VCaP (cell line): ENCODE results near the gene FMO2.

ENCODE experiments used
- H3K27ac ChIP-seq: fragments of 450-650 bp; 2 replicates; pipeline ENCODE4 v1.5.1; 2017
- CTCF ChIP-seq: fragments of 450-650 bp; conservative IDR thresholded peaks from 2 replicates; pipeline ENCODE4 v1.5.1; 2017; ENCODE audit warnings: mild to moderate bottlenecking, moderate library complexity

Gene FMO2

GRCh38 chr1:171195767-171196166 lies 10.7 kb downstream of the FMO2 start:
- no peak overlapping the region for H3K27ac ChIP-seq
- no peak for TF ChIP-seq CTCF

GRCh38 chr1:171196351-171196750 lies 11.3 kb downstream of the FMO2 start:
- TF ChIP-seq CTCF: no peak
- H3K27ac ChIP-seq: no peak overlapping the region

- TF ChIP-seq CTCF: no peak
- H3K27ac ChIP-seq: no peak overlapping the region
Observed at GRCh38 chr1:171198081-171198480, 13.0 kb downstream of the FMO2 start.

GRCh38 chr1:171204296-171204695 lies 19.2 kb downstream of the FMO2 start:
- no peak overlapping the region for H3K27ac ChIP-seq
- no peak for TF ChIP-seq CTCF

- TF ChIP-seq CTCF: no peak
- H3K27ac ChIP-seq: no peak overlapping the region
Observed at GRCh38 chr1:171206204-171206977, 21.3 kb downstream of the FMO2 start.

GRCh38 chr1:171206978-171207355 lies 21.9 kb downstream of the FMO2 start:
- no peak for TF ChIP-seq CTCF
- no peak overlapping the region for H3K27ac ChIP-seq

GRCh38 chr1:171207377-171207776 lies 22.3 kb downstream of the FMO2 start:
- no peak for TF ChIP-seq CTCF
- no peak overlapping the region for H3K27ac ChIP-seq
